ENCODE results near the gene MYRFL. TPM values are rescaled to one million over a fixed set of nuclear protein-coding genes. Genes with fewer than 3 reads are reported as not detected.

MYRFL gene
- total RNA-seq, 1 donor from 2014 or later, result 0.93 TPM

GRCh38 chr12:69929125-69929524, 104.1 kb downstream of the MYRFL start:
- TF ChIP-seq, protein P1, sequence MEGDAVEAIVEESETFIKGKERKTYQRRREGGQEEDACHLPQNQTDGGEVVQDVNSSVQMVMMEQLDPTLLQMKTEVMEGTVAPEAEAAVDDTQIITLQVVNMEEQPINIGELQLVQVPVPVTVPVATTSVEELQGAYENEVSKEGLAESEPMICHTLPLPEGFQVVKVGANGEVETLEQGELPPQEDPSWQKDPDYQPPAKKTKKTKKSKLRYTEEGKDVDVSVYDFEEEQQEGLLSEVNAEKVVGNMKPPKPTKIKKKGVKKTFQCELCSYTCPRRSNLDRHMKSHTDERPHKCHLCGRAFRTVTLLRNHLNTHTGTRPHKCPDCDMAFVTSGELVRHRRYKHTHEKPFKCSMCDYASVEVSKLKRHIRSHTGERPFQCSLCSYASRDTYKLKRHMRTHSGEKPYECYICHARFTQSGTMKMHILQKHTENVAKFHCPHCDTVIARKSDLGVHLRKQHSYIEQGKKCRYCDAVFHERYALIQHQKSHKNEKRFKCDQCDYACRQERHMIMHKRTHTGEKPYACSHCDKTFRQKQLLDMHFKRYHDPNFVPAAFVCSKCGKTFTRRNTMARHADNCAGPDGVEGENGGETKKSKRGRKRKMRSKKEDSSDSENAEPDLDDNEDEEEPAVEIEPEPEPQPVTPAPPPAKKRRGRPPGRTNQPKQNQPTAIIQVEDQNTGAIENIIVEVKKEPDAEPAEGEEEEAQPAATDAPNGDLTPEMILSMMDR (IDR thresholded peaks at IDR 0.05; ENCODE audit: unreplicated experiment), result no peak
- Mint-ChIP-seq H3K4me1 (ENCODE audit: low read depth) (peaks cover 32% of the 10 kb centered on the region), H3K36me3 (ENCODE audit: insufficient read depth) (no peaks in the 10 kb centered on the region), H3K27me3 (no peaks in the 10 kb centered on the region), H3K27ac (no peak overlapping the region), H3K9me3 (ENCODE audit: low read depth) (no peaks in the 10 kb centered on the region), H3K4me3 (ENCODE audit: low read depth) (no peak overlapping the region)
- DNase-seq (ENCODE audit: low spot score, unreplicated experiment), result no peak

GRCh38 chr12:69929531-69929930, 104.5 kb downstream of the MYRFL start:
- H3K27me3 Mint-ChIP-seq, result no peaks in the 10 kb centered on the region
- H3K4me1 Mint-ChIP-seq (ENCODE audit: low read depth), result peaks cover 34% of the 10 kb centered on the region
- no peaks in the 10 kb centered on the region for H3K9me3 Mint-ChIP-seq (ENCODE audit: low read depth)
- H3K4me3 Mint-ChIP-seq (ENCODE audit: low read depth), result no peak overlapping the region
- no peaks in the 10 kb centered on the region for H3K36me3 Mint-ChIP-seq (ENCODE audit: insufficient read depth)
- TF ChIP-seq, protein P1 (IDR thresholded peaks at IDR 0.05; ENCODE audit: unreplicated experiment), result no peak
- H3K27ac Mint-ChIP-seq, result no peak overlapping the region
- no peak for DNase-seq (ENCODE audit: low spot score, unreplicated experiment)

- peaks cover 35% of the 10 kb centered on the region for H3K4me1 Mint-ChIP-seq (ENCODE audit: low read depth)
- no peaks in the 10 kb centered on the region for H3K9me3 Mint-ChIP-seq (ENCODE audit: low read depth)
- H3K27me3 Mint-ChIP-seq, result no peaks in the 10 kb centered on the region
- TF ChIP-seq, protein P1 (IDR thresholded peaks at IDR 0.05; ENCODE audit: unreplicated experiment), result no peak
- DNase-seq (ENCODE audit: low spot score, unreplicated experiment), result no peak
- no peak overlapping the region for H3K4me3 Mint-ChIP-seq (ENCODE audit: low read depth)
- no peaks in the 10 kb centered on the region for H3K36me3 Mint-ChIP-seq (ENCODE audit: insufficient read depth)
- H3K27ac Mint-ChIP-seq, result no peak overlapping the region
Observed at GRCh38 chr12:69931569-69931968, 106.5 kb downstream of the MYRFL start.

GRCh38 chr12:69932154-69932553, 107.1 kb downstream of the MYRFL start:
- Mint-ChIP-seq H3K9me3 (ENCODE audit: low read depth) (no peaks in the 10 kb centered on the region), H3K36me3 (ENCODE audit: insufficient read depth) (no peaks in the 10 kb centered on the region), H3K4me1 (ENCODE audit: low read depth) (peaks cover 39% of the 10 kb centered on the region), H3K27ac (no peak overlapping the region), H3K27me3 (no peaks in the 10 kb centered on the region), H3K4me3 (ENCODE audit: low read depth) (no peak overlapping the region)
- DNase-seq (ENCODE audit: low spot score, unreplicated experiment), result no peak
- TF ChIP-seq, protein P1 (IDR thresholded peaks at IDR 0.05; ENCODE audit: unreplicated experiment), result no peak

GRCh38 chr12:69932676-69933552, 107.9 kb downstream of the MYRFL start:
- H3K36me3 Mint-ChIP-seq (ENCODE audit: insufficient read depth), result peaks cover 2% of the 10 kb centered on the region
- TF ChIP-seq, protein P1 (IDR thresholded peaks at IDR 0.05; ENCODE audit: unreplicated experiment), result no peak
- no peaks in the 10 kb centered on the region for H3K27me3 Mint-ChIP-seq
- no peak overlapping the region for H3K4me3 Mint-ChIP-seq (ENCODE audit: low read depth)
- no peak overlapping the region for H3K27ac Mint-ChIP-seq
- H3K9me3 Mint-ChIP-seq (ENCODE audit: low read depth), result peaks cover 7% of the 10 kb centered on the region
- no peak for DNase-seq (ENCODE audit: low spot score, unreplicated experiment)
- H3K4me1 Mint-ChIP-seq (ENCODE audit: low read depth), result peaks cover 35% of the 10 kb centered on the region
